GM20000 (cell line): ENCODE measurements around the gene IRS2.

Experiments
- DNase-seq: peaks from one replicate; pipeline ENCODE4 v3.0.0; 2012; ENCODE audit warnings: low spot score
- CTCF ChIP-seq: IDR thresholded peaks from 2 replicates; pipeline ENCODE4 v1.5.1; 2012; ENCODE audit warnings: mild to moderate bottlenecking, control low read depth; ENCODE audit errors: extremely low read depth, missing control alignments

Gene IRS2

DNA sequence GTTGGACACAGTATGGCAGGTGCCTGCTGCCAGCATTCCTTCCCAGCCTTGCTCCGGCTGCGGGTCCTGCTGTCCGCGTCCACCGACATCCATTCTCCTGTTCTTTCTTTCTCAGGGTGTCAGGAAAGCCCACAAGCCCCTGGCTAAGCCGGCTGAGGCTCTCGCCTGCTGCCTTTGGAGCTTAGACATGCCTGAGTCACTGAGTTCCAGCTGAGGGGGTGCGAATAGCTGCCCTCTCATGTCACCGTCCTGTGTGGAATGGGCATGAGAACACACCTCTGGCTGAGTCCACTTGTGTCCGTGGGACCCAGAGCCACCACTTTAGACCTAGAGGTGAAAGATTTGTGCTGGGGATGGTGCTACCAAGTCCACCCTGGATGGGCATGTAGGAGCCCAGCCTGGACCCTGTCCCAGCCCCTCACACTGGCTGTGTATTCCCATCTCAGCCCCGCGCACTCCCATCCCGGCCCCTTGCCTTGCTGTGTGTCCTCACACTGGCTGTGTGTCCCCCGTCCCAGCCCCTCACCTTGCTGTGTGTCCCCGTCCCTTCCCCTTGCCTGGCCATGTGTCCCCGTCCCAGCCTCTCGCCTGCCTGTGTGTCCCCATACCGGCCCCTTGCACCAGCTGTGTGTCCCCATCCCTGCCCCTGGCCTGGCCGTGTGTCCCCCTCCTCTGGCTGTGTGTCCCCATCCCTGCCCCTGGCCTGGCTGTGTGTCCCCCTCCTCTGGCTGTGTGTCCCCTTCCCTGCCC is 24.6 kb upstream of the IRS2 start:
- TF ChIP-seq CTCF, result no peak
- no peak for DNase-seq

DNA sequence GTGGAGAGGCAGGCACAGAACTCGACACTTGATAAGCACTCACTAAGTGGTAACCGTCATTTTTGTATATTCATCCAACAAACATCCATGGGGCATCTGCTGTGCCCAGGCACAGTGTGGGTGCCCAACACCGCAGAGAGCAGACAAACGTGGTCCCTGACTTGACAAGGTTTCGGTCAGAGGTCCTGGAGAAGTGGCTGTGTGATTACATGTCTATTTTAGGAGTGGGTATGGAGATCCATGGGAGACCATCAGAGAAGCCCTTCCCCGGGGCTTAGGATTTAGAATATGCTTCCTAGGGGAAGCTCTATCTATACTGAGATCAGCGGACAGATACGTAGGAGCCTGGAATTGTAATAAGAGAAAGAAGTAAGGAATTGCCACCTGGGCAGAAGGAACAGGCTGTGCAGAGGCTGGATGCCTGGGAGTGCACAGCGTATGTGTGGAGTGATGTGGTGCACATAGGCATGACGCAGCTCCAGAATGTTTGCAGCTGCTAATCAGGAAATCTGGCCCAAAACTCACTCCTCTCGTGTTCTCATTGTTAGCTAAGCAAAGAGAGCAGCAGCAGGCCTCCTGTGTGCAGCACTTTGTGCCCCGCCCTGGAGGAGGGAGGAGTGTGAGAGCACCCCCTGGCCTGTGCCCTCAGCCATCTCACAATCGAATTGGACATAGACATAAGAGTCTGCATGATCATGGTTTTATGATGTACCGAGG is 23.0 kb upstream of the IRS2 start:
- no peak for DNase-seq
- TF ChIP-seq CTCF, result no peak

- DNase-seq, result no peak
- TF ChIP-seq CTCF, result no peak
These were observed 21.0 kb upstream of the IRS2 start for GRCh38 chr13:109807345-109807744.

DNA sequence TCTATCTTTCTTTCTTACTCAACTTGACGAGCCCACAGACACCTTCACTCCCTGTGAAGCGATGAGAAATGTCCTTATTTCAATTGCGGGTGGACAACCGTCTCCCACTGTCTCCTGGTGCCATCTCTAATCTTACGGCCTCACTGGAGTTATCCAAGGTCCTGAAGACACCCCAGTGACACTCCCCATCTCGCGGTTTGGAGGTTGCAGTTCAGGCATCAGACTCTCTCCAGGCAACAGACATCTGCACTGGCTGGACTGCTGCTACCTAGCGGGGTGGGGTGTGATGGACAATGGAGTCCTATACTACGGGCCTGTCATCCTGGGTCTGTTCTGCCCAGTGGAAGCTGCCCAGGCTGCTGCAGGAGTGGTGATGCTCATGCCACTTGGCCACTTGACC is 18.3 kb upstream of the IRS2 start:
- no peak for TF ChIP-seq CTCF
- DNase-seq, result no peak

DNA sequence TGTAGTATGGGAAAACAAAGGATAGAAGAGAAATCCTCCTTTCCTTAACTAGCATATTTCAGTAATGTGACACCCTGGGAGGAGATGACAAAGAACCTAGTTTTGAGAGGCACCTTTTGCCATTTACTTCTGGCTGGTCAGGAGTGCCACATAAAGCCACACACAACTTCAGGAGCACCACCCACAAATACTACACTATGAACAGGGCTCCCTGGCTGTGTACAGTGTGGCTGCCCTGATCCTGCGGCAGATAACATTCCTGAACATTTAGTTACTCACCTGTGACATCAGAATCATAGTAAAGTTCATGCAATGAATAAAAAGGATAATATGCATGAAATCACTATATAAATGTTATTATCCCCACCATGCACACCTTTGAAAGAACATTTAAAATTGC is 17.4 kb upstream of the IRS2 start:
- no peak for TF ChIP-seq CTCF
- DNase-seq, result no peak

GRCh38 chr13:109802936-109803335 is 16.6 kb upstream of the IRS2 start:
- TF ChIP-seq CTCF, result no peak
- DNase-seq, result no peak

- TF ChIP-seq CTCF, result no peak
- DNase-seq, result no peak
These were observed 8.6 kb upstream of the IRS2 start for GRCh38 chr13:109795011-109795410.
